Measurements from ENCODE around the gene COMTD1. TPM values are rescaled to one million over a fixed set of nuclear protein-coding genes. Genes with fewer than 3 reads are reported as not detected.
A peak's percentile ranks its signal among the peaks of the same experiment; 100 is the strongest.
"Not testable (repeated sequence)": the region's sequence is repeated elsewhere in the genome, so short reads cannot be mapped to it uniquely, and the experiment has no call there.

COMTD1 gene
- polyA plus RNA-seq, 1 experiment, result 3.3 TPM

DNA sequence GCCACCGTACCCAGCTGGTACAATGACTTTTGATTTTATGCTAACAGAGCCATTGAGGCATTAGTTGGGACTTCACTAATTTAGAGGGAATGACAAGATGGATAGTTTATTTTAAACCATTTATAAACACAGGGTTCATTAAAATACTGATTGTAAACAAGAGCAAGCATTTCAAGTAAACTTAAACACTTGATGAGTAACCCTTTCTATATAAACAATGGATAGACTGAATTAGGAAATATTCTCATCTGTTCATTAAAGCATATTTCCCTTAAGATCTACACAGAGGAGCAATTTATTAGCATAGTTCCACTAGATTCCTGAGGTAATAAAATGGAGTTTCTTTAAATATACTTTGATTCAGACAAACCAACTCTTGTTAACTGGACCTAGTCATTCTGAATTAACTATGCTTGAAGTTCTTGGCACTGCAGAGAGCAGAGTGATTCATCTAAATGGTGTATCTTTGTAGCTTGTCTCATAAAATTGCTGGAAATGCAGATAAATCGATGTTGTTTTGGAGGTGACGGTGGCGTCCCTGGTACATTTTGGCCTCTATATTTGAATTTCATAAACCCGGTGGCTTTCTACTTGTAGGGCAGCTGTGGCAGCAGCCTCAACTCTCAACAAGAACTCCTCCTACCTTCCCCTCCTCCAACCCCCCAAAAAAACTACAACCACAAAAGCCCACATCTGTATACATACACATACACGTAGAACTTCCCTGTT, 40.6 kb downstream of the COMTD1 start:
- CTCF ChIA-PET, result interaction anchor here (1.0 to 2.7 kb wide), 6 partner anchors 11 to 40 kb away, joined by 3 to 13 read pairs (median 5); partner anchors contain the start of genes COMTD1 and VDAC2
- Histone ChIP-seq H3K4me3 (ENCODE audit: low read depth, low read length) (no peak overlapping the region), H3K27me3 (ENCODE audit: control insufficient read depth, insufficient read depth, low read length) (no peaks in the 10 kb centered on the region), H3K36me3 (ENCODE audit: control insufficient read depth, insufficient read depth, low read length) (no peaks in the 10 kb centered on the region; the same call in 1 of the 2 replicates)
- DNase-seq (ENCODE audit: low read depth), result peak; percentile 90
- POLR2A ChIA-PET, result interaction anchor here (0.6 kb wide), 2 partner anchors 8 to 719 kb away, joined by 14 to 15 read pairs; no protein-coding TSS in a partner anchor
- TF ChIP-seq, protein P1, sequence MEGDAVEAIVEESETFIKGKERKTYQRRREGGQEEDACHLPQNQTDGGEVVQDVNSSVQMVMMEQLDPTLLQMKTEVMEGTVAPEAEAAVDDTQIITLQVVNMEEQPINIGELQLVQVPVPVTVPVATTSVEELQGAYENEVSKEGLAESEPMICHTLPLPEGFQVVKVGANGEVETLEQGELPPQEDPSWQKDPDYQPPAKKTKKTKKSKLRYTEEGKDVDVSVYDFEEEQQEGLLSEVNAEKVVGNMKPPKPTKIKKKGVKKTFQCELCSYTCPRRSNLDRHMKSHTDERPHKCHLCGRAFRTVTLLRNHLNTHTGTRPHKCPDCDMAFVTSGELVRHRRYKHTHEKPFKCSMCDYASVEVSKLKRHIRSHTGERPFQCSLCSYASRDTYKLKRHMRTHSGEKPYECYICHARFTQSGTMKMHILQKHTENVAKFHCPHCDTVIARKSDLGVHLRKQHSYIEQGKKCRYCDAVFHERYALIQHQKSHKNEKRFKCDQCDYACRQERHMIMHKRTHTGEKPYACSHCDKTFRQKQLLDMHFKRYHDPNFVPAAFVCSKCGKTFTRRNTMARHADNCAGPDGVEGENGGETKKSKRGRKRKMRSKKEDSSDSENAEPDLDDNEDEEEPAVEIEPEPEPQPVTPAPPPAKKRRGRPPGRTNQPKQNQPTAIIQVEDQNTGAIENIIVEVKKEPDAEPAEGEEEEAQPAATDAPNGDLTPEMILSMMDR (IDR thresholded peaks at IDR 0.05; ENCODE audit: insufficient read depth, low read depth, low read length), result no peak

DNA sequence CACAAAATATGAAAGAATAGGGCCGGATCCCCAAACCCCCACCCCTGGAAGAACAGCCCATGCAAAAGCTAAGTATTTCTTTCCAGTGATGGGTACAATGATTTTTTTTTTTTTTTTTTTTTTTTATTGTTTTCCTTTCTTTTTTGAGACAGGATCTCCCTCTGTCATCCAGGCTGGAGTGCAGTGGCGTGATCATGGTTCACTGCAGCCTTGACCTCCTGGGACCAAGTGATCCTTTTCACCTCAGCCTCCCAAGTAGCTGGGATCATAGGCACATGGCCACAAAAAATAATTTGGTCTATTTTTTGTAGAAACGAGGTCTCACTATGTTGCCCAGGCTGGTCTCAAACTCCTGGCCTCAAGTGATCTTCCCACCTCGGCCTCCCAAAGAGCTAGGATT, 41.1 kb downstream of the COMTD1 start:
- ChIA-PET CTCF (interaction anchor here (1.0 to 2.7 kb wide), 5 partner anchors 12 to 41 kb away, joined by 4 to 13 read pairs (median 6); partner anchors contain the start of genes COMTD1 and VDAC2), POLR2A (interaction anchor here (0.6 kb wide), 1 partner anchor 9 kb away, joined by 15 read pairs; no protein-coding TSS in a partner anchor)
- H3K36me3 ChIP-seq (ENCODE audit: control insufficient read depth, insufficient read depth, low read length); H3K27me3 ChIP-seq (ENCODE audit: control insufficient read depth, insufficient read depth, low read length); H3K4me3 ChIP-seq (ENCODE audit: low read depth, low read length); DNase-seq (ENCODE audit: low read depth): not testable (repeated sequence)

DNA sequence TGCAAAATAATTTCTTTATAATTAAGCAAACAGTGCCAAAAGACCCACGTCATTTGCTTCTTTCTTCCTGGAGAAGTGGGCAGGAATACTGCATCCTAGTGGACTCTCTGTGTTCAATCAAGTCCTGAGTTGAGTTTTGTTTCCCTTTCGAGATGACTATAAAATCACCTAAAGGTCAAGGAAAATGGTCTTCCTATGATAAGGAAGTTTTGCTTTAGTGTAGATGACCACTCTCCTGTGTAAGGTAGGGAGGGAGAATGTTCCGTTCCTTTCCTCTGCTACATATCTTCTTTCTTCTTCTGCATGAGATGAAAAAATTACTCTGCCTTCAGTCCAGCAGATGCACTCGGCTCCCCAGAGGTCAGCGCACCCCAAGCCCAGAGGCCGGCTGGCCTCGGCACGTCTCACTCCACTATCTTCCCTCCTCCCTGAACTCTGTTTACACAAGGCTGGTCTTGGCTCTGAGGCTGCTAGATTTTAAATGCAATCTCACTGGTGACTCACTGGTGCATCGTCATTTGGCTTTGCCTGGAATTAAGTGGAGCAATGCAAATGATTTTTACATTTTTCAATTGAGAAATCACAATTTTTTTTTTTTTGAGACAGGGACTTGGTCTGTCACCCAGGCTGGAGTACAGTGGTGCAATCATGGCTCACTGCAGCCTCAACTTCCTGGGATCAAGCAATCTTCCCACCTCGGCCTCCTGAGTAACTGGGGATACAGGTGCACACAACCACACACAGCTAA, 43.8 kb downstream of the COMTD1 start:
- no peaks in the 10 kb centered on the region for H3K27me3 ChIP-seq (ENCODE audit: control insufficient read depth, insufficient read depth, low read length)
- H3K36me3 ChIP-seq (ENCODE audit: control insufficient read depth, insufficient read depth, low read length), result no peaks in the 10 kb centered on the region; the same call in 1 of the 2 replicates
- H3K4me3 ChIP-seq (ENCODE audit: low read depth, low read length), result no peak overlapping the region
- TF ChIP-seq, protein P1 (IDR thresholded peaks at IDR 0.05; ENCODE audit: insufficient read depth, low read depth, low read length), result peak; percentile 27; the same call in 1 of the 2 replicates
- ChIA-PET CTCF (interaction anchor here (0.6 to 16.5 kb wide), 5 partner anchors 10 to 1226 kb away, joined by 3 to 292 read pairs (median 4); partner anchors contain the start of genes COMTD1 and VDAC2), POLR2A (interaction anchor here (0.7 kb wide), 1 partner anchor 18 kb away, joined by 10 read pairs; no protein-coding TSS in a partner anchor)
- peak; percentile 77 for DNase-seq (ENCODE audit: low read depth)

DNA sequence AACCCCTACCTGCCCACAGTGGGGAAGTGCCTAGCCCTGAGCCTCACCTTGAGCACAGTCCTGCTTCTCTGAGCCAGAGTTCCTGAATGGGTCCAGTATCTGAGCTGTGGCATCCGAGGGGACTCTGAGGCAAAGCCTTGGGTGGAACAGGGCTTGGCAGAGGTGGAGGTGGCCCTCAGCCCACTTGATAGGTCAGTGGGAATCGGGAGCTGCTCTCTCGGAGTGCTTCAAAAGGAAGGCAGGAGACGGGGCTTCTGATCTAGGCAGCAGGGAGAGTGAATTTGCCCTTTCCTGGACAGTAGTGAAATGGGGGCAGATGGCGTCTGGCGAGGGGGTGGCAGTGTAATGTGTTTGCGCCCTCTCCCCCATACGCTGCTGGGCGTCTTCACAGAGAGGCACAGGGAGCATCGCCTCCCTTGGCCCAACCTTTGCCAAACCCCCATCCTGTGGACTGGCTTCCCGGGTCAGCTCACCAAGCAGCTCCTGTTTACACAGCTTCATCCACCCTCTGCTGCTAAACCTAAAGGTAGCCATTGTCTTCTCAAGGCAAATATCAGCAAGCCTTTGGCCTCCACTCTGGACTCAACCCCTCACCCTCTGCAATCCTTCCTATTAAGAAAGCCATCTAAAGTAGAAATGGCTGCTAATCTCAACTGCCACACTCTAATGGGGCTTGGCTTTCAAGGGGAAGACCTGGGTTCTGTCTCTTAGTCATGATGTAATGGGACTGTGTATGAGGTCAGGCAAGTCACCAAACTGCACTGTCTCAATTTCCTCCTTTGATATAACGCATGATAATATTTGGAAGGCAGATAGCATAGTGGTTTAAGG, 46.3 kb downstream of the COMTD1 start:
- POLR2A ChIA-PET, result no interaction called here
- no peaks in the 10 kb centered on the region; the same call in 1 of the 2 replicates for H3K36me3 ChIP-seq (ENCODE audit: control insufficient read depth, insufficient read depth, low read length)
- TF ChIP-seq, protein P1 (IDR thresholded peaks at IDR 0.05; ENCODE audit: insufficient read depth, low read depth, low read length), result no peak
- CTCF ChIA-PET, result interaction anchor here (0.6 to 16.5 kb wide), 4 partner anchors 13 to 82 kb away, joined by 3 to 292 read pairs (median 3); partner anchors contain the start of gene COMTD1
- no peak for DNase-seq (ENCODE audit: low read depth)
- no peaks in the 10 kb centered on the region for H3K27me3 ChIP-seq (ENCODE audit: control insufficient read depth, insufficient read depth, low read length)
- no peak overlapping the region for H3K4me3 ChIP-seq (ENCODE audit: low read depth, low read length)

DNA sequence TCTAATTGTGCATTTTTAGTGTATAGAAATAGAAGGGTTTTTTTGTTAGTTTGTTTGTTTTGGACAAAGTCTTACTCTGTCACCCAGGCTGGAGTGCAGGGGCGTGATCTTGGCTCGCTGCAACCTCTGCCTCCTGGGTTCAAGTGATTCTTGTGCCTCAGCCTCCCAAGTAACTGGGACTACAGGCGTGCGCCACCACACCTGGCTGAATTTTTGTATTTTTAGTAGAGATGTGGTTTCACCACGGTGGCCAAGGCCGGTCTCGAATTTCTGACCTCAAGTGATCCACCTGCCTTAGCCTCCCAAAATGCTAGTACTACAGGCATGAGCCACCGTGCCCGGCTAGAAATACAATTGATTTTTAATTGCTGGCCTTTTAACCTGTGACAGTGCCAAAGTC, 47.2 kb downstream of the COMTD1 start:
- POLR2A ChIA-PET; H3K4me3 ChIP-seq (ENCODE audit: low read depth, low read length); H3K36me3 ChIP-seq (ENCODE audit: control insufficient read depth, insufficient read depth, low read length); H3K27me3 ChIP-seq (ENCODE audit: control insufficient read depth, insufficient read depth, low read length); DNase-seq (ENCODE audit: low read depth): not testable (repeated sequence)
- CTCF ChIA-PET, result interaction anchor here (0.6 to 16.5 kb wide), 17 partner anchors 9 to 43 kb away, joined by 3 to 292 read pairs (median 3); partner anchors contain the start of genes COMTD1 and VDAC2
